ENCODE measurements around the gene FAM90A26. TPM values are rescaled to one million over a fixed set of nuclear protein-coding genes. Genes with fewer than 3 reads are reported as not detected.
"Not testable (repeated sequence)": the region's sequence is repeated elsewhere in the genome, so short reads cannot be mapped to it uniquely, and the experiment has no call there.

FAM90A26 gene
- total RNA-seq (2013; cell fraction: nucleolus; rRNA removed): not detected in 2 replicates
- total RNA-seq (2014; rRNA removed) (not detected in 2 replicates), total RNA-seq (2014; rRNA removed; fragmentation: Illumina TruSeq; extraction: Trizol) (not detected in 2 replicates), total RNA-seq (2021) (not detected in 2 replicates), polyA plus RNA-seq (2011; rRNA removed) (not detected in 2 replicates), polyA plus RNA-seq (2014; fragmentation: Illumina TruSeq; extraction: Trizol) (not detected in 2 replicates), polyA plus RNA-seq (2014; fragmentation: Nextera tagmentation; extraction: Ambion mirVana) (not detected), polyA plus RNA-seq (2014; rRNA removed) (not detected in 2 replicates), polyA plus RNA-seq (2016; fragmentation: Nextera tagmentation; extraction: Ambion mirVana) (not detected), polyA minus RNA-seq (2011; rRNA and poly(A)+ RNA removed) (not detected in 2 replicates), Bru-seq, nascent RNA (not detected), BruChase-seq, experiment 1, labeled RNA remaining after a 6-hour chase (not detected), BruChase-seq, experiment 2, labeled RNA remaining after a 2-hour chase (not detected)
- not detected for polyA plus RNA-seq (2011; ENCODE audit: low read depth)
- not detected in 2 replicates for polyA plus RNA-seq (2011; cell fraction: cytosol; rRNA removed)
- polyA plus RNA-seq (2011; cell fraction: nucleus; rRNA removed): not detected in 2 replicates
- polyA plus RNA-seq (2012): not detected in 2 replicates
- not detected in 2 replicates for polyA minus RNA-seq (2011; cell fraction: cytosol; rRNA and poly(A)+ RNA removed)
- not detected in 2 replicates for polyA minus RNA-seq (2011; cell fraction: nucleus; rRNA and poly(A)+ RNA removed)
- long read RNA-seq, experiment 1: 0 reads
- long read RNA-seq, experiment 2: 0 reads

- RAD21 ChIA-PET (ENCODE audit: unreplicated experiment); FAIRE-seq: not testable (repeated sequence)
Measured at GRCh38 chr4:9169791-9170459, at the start of gene FAM90A26. Gene FAM90A26 (plus strand): TSS chr4:9170409. CDS start chr4:9173173, 2,764 bp downstream.

DNA sequence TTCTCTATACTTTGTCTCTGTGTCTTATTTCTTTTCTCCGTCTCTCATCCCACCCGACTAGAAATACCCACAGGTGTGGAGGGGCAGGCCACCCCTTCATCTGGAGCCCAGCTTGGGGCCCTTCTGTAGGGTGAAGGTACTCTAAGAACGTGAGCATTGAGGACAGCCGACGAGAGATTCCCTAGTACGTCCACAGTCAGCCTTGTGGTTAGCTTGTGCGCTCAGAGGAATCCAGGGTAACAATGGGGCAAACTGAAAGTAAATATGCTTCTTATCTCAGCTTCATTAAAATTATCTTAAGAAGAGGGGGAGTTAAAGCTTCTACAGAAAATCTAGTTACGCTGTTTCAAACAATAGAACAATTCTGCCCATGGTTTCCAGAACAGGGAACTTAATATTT is 47.5 kb upstream of the FAM90A26 start:
- H3K4me3 ChIP-seq; H3K27ac ChIP-seq (ENCODE audit: control insufficient read depth, insufficient read depth); H3K36me3 ChIP-seq (ENCODE audit: control insufficient read depth in 2 of 2, insufficient read depth in 2 of 2, low read length in 1 of 2); FAIRE-seq; H3K4me2 ChIP-seq (ENCODE audit: control insufficient read depth, insufficient read depth); SMC1A ChIA-PET (ENCODE audit: uncharacterized antibody, unreplicated experiment); BruUV-seq (replicated peaks); H3K9ac ChIP-seq (ENCODE audit: control insufficient read depth, insufficient read depth, low read length); H4K20me1 ChIP-seq (ENCODE audit: control insufficient read depth, insufficient read depth); in situ Hi-C loops (cut with MboI); H3K9me3 ChIP-seq (replicated peaks; ENCODE audit: control insufficient read depth, insufficient read depth, low read length); H3K4me1 ChIP-seq (ENCODE audit: control insufficient read depth, insufficient read depth, low read length); POLR2A ChIA-PET; H3K27me3 ChIP-seq (replicated peaks in 1 of 2; ENCODE audit: control insufficient read depth in 2 of 2, insufficient read depth in 2 of 2, low read length in 1 of 2); H3K79me2 ChIP-seq (ENCODE audit: control insufficient read depth, insufficient read depth, low read length); H2AFZ ChIP-seq (ENCODE audit: control insufficient read depth, low read depth, low read length); ATAC-seq; RAD21 ChIA-PET (ENCODE audit: unreplicated experiment); CTCF ChIA-PET; DNase-seq (ENCODE audit: low read depth, low spot score): not testable (repeated sequence)
- WGBS (ENCODE audit: insufficient coverage, insufficient replicate concordance, low lambda C conversion rate, missing lambda C conversion rate): 32% methylated on average over 8 of the region's 8 CpGs
- intact Hi-C loops (cut with micrococcal nuclease; ENCODE audit: unreplicated experiment): loop anchor here (5.0 kb wide), 1 partner anchor 125 kb away; no protein-coding TSS in a partner anchor

More at GRCh38 chr4:9169791-9170459, at the start of gene FAM90A26:
- H3K36me3 ChIP-seq (ENCODE audit: control insufficient read depth in 2 of 2, insufficient read depth in 2 of 2, low read length in 1 of 2); DNase-seq (ENCODE audit: low read depth, low spot score); SMC1A ChIA-PET (ENCODE audit: uncharacterized antibody, unreplicated experiment); H3K4me3 ChIP-seq; H3K9ac ChIP-seq (ENCODE audit: control insufficient read depth, insufficient read depth, low read length); H3K27me3 ChIP-seq (replicated peaks in 1 of 2; ENCODE audit: control insufficient read depth in 2 of 2, insufficient read depth in 2 of 2, low read length in 1 of 2); H3K9me3 ChIP-seq (replicated peaks; ENCODE audit: control insufficient read depth, insufficient read depth, low read length); CTCF ChIA-PET; H2AFZ ChIP-seq (ENCODE audit: control insufficient read depth, low read depth, low read length); H3K4me1 ChIP-seq (ENCODE audit: control insufficient read depth, insufficient read depth, low read length); ATAC-seq; H3K27ac ChIP-seq (ENCODE audit: control insufficient read depth, insufficient read depth); H3K4me2 ChIP-seq (ENCODE audit: control insufficient read depth, insufficient read depth); intact Hi-C loops (cut with micrococcal nuclease; ENCODE audit: unreplicated experiment); BruUV-seq (replicated peaks); H3K79me2 ChIP-seq (ENCODE audit: control insufficient read depth, insufficient read depth, low read length); H4K20me1 ChIP-seq (ENCODE audit: control insufficient read depth, insufficient read depth); in situ Hi-C loops (cut with MboI); POLR2A ChIA-PET: not testable (repeated sequence)
- WGBS (ENCODE audit: insufficient coverage, insufficient replicate concordance, low lambda C conversion rate, missing lambda C conversion rate): no CpG with 5 or more reads among the region's 11 CpGs
